ENCODE measurements around the gene DSG1.
"Not testable (repeated sequence)": the region's sequence is repeated elsewhere in the genome, so short reads cannot be mapped to it uniquely, and the experiment has no call there.

DSG1 gene

GRCh38 chr18:31353336-31353735, 35.4 kb downstream of the DSG1 start:
- DNase-seq: not testable (repeated sequence)

- no peak for DNase-seq
Observed at GRCh38 chr18:31354990-31355389, 37.0 kb downstream of the DSG1 start.

GRCh38 chr18:31356025-31356424, 38.1 kb downstream of the DSG1 start:
- no peak for DNase-seq

- DNase-seq: no peak
Observed at GRCh38 chr18:31364190-31364589, 46.2 kb downstream of the DSG1 start.

- no peak for DNase-seq
Observed at GRCh38 chr18:31369478-31369877, 51.5 kb downstream of the DSG1 start.

- DNase-seq: no peak
Observed at GRCh38 chr18:31371989-31372388, 54.0 kb downstream of the DSG1 start.

GRCh38 chr18:31373641-31374040, 55.7 kb downstream of the DSG1 start:
- no peak for DNase-seq

GRCh38 chr18:31376477-31376876, 58.5 kb downstream of the DSG1 start, which contains the start of gene DSG4:
TSS of gene DSG4 (plus strand) at chr18:31376777. CDS start at chr18:31376912, 135 bp downstream.
- no peak for DNase-seq

- no peak for DNase-seq
Observed at GRCh38 chr18:31380912-31381311, 63.0 kb downstream of the DSG1 start.

- no peak for DNase-seq
Observed at GRCh38 chr18:31382107-31382506, 64.1 kb downstream of the DSG1 start.

GRCh38 chr18:31386741-31387140, 68.8 kb downstream of the DSG1 start:
- DNase-seq: no peak

- no peak for DNase-seq
Observed at GRCh38 chr18:31393286-31393685, 75.3 kb downstream of the DSG1 start.

GRCh38 chr18:31396796-31397612, 79.0 kb downstream of the DSG1 start:
- DNase-seq: no peak

- no peak for DNase-seq
Observed at GRCh38 chr18:31398191-31398590, 80.2 kb downstream of the DSG1 start.

GRCh38 chr18:31399306-31400032, 81.5 kb downstream of the DSG1 start:
- DNase-seq: no peak

GRCh38 chr18:31401156-31402025, 83.4 kb downstream of the DSG1 start:
- no peak for DNase-seq

GRCh38 chr18:31402026-31402373, 84.0 kb downstream of the DSG1 start:
- no peak for DNase-seq

- DNase-seq: no peak
Observed at GRCh38 chr18:31403409-31403808, 85.4 kb downstream of the DSG1 start.

Measured in NCI-H2107 (cell line).